Measurements from ENCODE around the gene NKX6-2.

Gene NKX6-2

GRCh38 chr10:132750936-132751335 is 35.0 kb downstream of the NKX6-2 start:
- no peaks in the 10 kb centered on the region for H3K4me1 ChIP-seq (ENCODE audit: control insufficient read depth, insufficient read depth, low read length)
- TF ChIP-seq ZNF621 (tag by site-specific recombination; IDR thresholded peaks at IDR 0.05) (no peak), ZBTB48 (tag by site-specific recombination; IDR thresholded peaks at IDR 0.05) (no peak), YY1 (tag by site-specific recombination; IDR thresholded peaks at IDR 0.05) (no peak), ZNF416 (tag by site-specific recombination; IDR thresholded peaks at IDR 0.05) (no peak), ZNF623 (tag by site-specific recombination; IDR thresholded peaks at IDR 0.05) (no peak), ZNF148 (tag by site-specific recombination; IDR thresholded peaks at IDR 0.05; ENCODE audit: borderline replicate concordance) (no peak), ZNF2 (tag by site-specific recombination; IDR thresholded peaks at IDR 0.05) (no peak), PRDM4 (tag by site-specific recombination; IDR thresholded peaks at IDR 0.05) (no peak), ZNF155 (tag by site-specific recombination; IDR thresholded peaks at IDR 0.05) (no peak), ZBTB8A (tag by site-specific recombination; IDR thresholded peaks at IDR 0.05) (no peak)
- no peak overlapping the region for H3K4me3 ChIP-seq (ENCODE audit: low read depth, low read length)
- POLR2A ChIA-PET = no interaction called here
- H3K9me3 ChIP-seq (ENCODE audit: control insufficient read depth, insufficient read depth, low read depth, low read length) = no peaks in the 10 kb centered on the region
- no peak overlapping the region for H3K27ac ChIP-seq (ENCODE audit: extremely low read depth, low read depth, low read length)
- H3K36me3 ChIP-seq (ENCODE audit: control insufficient read depth in 2 of 2, insufficient read depth in 1 of 2, low read length in 2 of 2) = peaks cover 0 to 14% of the 10 kb centered on the region in 2 experiments; a peak in 1 of 3 replicates
- CTCF ChIA-PET = no interaction called here

- CTCF ChIA-PET = no interaction called here
- no peak overlapping the region for H3K27ac ChIP-seq (ENCODE audit: extremely low read depth, low read depth, low read length)
- POLR2A ChIA-PET = no interaction called here
- no peak overlapping the region for H3K4me3 ChIP-seq (ENCODE audit: low read depth, low read length)
- peaks cover 0 to 6% of the 10 kb centered on the region in 2 experiments; a peak in 1 of 3 replicates for H3K36me3 ChIP-seq (ENCODE audit: control insufficient read depth in 2 of 2, insufficient read depth in 1 of 2, low read length in 2 of 2)
- H3K9me3 ChIP-seq (ENCODE audit: control insufficient read depth, insufficient read depth, low read depth, low read length) = no peaks in the 10 kb centered on the region
- TF ChIP-seq ZFHX2 (tag by site-specific recombination; conservative IDR thresholded peaks at IDR 0.05) (no peak), ZNF404 (tag by site-specific recombination; IDR thresholded peaks at IDR 0.05) (no peak), ZNF16 (tag by site-specific recombination; IDR thresholded peaks at IDR 0.05; ENCODE audit: low read depth) (no peak), ZNF449 (tag by site-specific recombination; IDR thresholded peaks at IDR 0.05) (no peak), ZSCAN4 (tag by site-specific recombination; IDR thresholded peaks at IDR 0.05) (no peak), ZSCAN5A (tag by site-specific recombination; IDR thresholded peaks at IDR 0.05) (no peak), ZNF621 (tag by site-specific recombination; IDR thresholded peaks at IDR 0.05) (no peak)
- no peaks in the 10 kb centered on the region for H3K4me1 ChIP-seq (ENCODE audit: control insufficient read depth, insufficient read depth, low read length)
Observed at GRCh38 chr10:132749371-132749795, 36.6 kb downstream of the NKX6-2 start.

Data from HEK293 (cell line).